NCI-H1105 treated with DMSO at 0.1 percent for 48 hours (cell line): ENCODE results near the gene MCF2L2.
"Not testable (repeated sequence)": the region's sequence is repeated elsewhere in the genome, so short reads cannot be mapped to it uniquely, and the experiment has no call there.

Source experiments
- DNase-seq: peaks from one replicate; lab custom pipeline; 2025; lab: John Stamatoyannopoulos, UW

The MCF2L2 gene

GRCh38 chr3:183233966-183234365 is 194.5 kb downstream of the MCF2L2 start:
- no peak for DNase-seq

GRCh38 chr3:183230826-183231225 is 197.6 kb downstream of the MCF2L2 start:
- no peak for DNase-seq

- not testable (repeated sequence) for DNase-seq
Measured at GRCh38 chr3:183230251-183230650, 198.2 kb downstream of the MCF2L2 start.

GRCh38 chr3:183229178-183229577 is 199.2 kb downstream of the MCF2L2 start:
- no peak for DNase-seq

GRCh38 chr3:183227586-183227985 is 200.8 kb downstream of the MCF2L2 start:
- DNase-seq, result no peak

GRCh38 chr3:183226333-183226890 is 202.0 kb downstream of the MCF2L2 start:
- no peak for DNase-seq

- no peak for DNase-seq
Measured at GRCh38 chr3:183224180-183224970, 204.0 kb downstream of the MCF2L2 start.

- no peak for DNase-seq
Measured at GRCh38 chr3:183222631-183223235, 205.7 kb downstream of the MCF2L2 start.

- no peak for DNase-seq
Measured at GRCh38 chr3:183220828-183221227, 207.6 kb downstream of the MCF2L2 start.

- no peak for DNase-seq
Measured at GRCh38 chr3:183218826-183219225, 209.6 kb downstream of the MCF2L2 start.

- DNase-seq, result no peak
Measured at GRCh38 chr3:183217548-183218332, 210.7 kb downstream of the MCF2L2 start.

- DNase-seq, result no peak
Measured at GRCh38 chr3:183215591-183216202, 212.7 kb downstream of the MCF2L2 start.

GRCh38 chr3:183214277-183214612 is 214.2 kb downstream of the MCF2L2 start:
- no peak for DNase-seq

- DNase-seq, result peak; percentile 23
Measured at GRCh38 chr3:183213415-183214276, 214.8 kb downstream of the MCF2L2 start.

- no peak for DNase-seq
Measured at GRCh38 chr3:183212565-183212964, 215.9 kb downstream of the MCF2L2 start.

GRCh38 chr3:183212096-183212495 is 216.3 kb downstream of the MCF2L2 start:
- no peak for DNase-seq

- no peak for DNase-seq
Measured at GRCh38 chr3:183211352-183211751, 217.1 kb downstream of the MCF2L2 start.

GRCh38 chr3:183210862-183211341 is 217.5 kb downstream of the MCF2L2 start:
- no peak for DNase-seq

- no peak for DNase-seq
Measured at GRCh38 chr3:183210341-183210740, 218.1 kb downstream of the MCF2L2 start.

GRCh38 chr3:183208800-183209199 is 219.6 kb downstream of the MCF2L2 start:
- DNase-seq, result no peak

GRCh38 chr3:183208260-183208659 is 220.2 kb downstream of the MCF2L2 start:
- no peak for DNase-seq
